Activated T-cell treated with anti-CD3 and anti-CD28 coated beads, Interleukin-2, amount 50 U/mL, for 1 hour (primary cell): Measurements from ENCODE around the gene PRKCD.
A peak's percentile ranks its signal among the peaks of the same experiment; 100 is the strongest.

Experiments used
- DNase-seq: peaks from one replicate; pipeline ENCODE4 v3.0.0-alpha.2; 2020

PRKCD gene

DNA sequence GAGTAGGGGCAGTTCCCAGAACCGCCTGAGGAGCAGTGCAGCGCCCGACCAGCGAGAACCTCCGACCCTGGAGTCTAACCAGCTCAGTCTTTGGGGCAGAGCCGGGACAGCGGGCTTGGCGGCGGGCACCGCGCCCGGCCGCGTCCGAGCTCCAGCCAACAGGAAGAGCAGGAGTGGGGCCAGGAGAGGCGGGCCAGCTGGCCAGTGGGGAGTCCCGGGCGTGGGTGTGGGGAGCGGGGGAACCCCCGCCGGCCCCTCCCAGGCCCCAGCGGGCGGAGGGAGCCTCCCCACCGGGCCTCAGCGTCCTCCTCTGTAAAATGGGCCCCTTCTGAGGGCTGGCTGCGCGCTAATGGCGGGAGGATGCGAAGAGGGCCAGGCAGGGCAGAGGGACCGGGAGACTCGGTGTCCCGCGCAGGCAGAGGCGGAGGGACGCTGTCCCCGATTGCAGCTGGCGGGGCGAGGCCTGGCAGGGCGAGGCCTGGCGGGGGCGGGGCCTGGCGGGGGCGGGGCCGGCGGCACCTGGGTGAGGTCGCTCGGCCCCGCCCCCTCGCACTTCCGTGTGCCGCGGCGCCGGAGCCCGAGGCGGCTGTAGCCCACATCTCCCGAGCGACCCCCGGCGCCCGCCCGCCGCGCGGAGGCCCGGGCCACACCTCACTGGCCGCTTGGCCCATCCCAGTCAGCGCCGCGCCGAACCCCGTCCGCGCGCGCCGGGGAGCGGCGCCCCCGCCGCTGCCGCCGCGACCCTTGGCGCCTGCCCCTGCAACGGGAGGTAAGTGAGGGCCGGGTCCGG, at the start of gene PRKCD:
TSS of gene PRKCD (plus strand) at position 550 of the 790 bp plus-strand sequence. CDS start 17,214 bp downstream, outside the sequence.
- DNase-seq, result peak; percentile 82

DNA sequence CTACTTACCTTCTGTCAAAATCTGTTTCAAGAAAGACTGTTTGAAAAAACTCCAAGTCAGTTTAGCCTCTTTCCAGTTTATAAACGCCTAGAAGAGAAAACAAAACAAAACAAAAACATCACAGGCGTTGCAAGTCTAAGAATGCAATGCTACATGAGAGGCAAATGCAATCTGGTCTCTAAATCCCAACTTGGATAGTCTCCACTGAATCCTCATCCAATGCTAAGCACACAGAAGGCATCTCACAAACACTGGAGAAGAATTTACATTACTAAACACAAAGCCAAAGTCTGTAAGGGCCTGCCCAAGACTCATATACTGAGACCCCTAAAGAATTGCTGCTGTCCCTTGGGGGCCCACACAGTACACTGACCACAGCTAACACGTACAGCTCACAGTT, 49.2 kb upstream of the PRKCD start:
- DNase-seq, result no peak

DNA sequence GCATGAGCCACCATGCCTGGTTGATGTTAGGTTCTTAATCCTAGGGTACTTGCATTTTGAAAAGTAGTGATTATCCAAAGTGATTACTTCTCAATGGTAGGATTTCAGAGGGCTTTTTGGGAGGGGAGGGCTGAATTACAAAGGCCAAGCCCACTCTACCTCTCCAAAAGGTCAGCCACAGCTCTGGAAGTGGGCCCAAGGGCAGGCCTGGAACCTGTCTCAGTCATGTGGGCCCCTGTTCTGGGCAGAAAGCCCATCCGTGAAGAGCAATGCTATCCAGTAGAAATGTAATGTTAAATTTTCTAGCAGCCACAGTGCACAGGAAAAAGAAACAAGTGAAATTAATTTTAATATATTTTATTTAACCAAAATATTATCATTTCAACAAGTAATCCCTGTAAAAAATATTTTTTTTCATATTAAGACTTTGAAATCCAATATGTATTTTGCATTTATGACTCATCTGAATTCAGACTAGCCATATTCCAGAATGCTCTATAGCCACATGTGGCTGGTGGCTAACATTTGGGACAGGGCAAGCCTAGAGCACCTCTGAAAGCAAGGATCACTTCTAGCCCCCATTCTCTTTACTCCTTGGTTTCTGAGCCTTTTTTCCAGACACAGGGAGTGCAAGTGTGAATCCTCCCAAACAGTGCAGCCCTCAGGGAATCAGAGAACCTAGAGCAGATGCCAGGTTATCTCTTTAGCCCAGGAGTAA, 47.6 kb upstream of the PRKCD start:
- no peak for DNase-seq

DNA sequence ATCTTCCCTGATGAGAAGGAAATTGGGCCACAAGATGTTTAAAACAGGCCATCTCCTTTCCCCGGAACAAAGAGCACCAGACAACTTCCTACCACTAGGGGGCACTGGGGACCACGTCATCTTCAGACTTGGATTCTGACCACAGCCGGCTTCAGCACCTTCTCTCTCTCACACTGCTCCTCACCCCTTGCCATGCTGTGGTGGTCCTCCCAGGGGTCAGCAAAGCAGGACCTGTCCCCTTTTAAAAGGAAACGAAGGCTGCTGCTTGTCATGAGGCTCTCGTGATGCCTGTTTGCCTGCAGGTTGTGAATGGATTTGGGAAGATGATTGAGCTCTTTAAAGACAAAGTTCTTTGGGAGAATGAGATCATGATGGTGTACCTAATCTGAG, 47.0 kb upstream of the PRKCD start:
- peak; percentile 73 for DNase-seq

DNA sequence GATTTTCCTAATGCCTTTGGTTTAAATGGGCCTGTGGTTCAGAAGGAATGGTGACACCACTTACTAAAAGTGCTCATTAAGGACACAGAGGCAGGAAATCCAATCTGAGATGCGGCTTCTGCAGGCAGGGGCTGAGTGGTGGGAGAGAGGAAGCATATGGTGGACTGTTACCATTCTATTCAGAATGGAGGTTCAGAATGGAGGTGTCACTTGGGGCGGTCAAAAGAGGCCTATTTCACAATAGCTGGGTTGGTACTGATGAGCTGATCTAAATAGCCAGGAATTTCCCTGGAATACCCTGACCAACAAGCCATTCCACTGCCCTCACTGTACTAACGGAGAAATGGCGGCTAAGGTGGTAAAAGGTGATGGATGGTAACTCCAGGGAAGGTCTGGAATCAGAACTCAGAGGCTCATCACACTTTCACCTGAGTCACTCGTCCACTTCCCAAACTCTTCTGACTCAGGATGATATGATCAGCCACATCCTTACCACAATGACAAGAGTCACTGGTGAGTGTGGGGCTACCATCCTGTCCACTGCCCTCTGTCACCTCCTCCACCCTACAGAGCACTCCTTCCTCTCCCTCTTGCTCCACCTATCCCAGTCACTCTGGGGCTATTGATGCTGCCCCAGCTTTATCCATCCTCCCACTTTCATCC, 46.5 kb upstream of the PRKCD start:
- DNase-seq, result no peak

DNA sequence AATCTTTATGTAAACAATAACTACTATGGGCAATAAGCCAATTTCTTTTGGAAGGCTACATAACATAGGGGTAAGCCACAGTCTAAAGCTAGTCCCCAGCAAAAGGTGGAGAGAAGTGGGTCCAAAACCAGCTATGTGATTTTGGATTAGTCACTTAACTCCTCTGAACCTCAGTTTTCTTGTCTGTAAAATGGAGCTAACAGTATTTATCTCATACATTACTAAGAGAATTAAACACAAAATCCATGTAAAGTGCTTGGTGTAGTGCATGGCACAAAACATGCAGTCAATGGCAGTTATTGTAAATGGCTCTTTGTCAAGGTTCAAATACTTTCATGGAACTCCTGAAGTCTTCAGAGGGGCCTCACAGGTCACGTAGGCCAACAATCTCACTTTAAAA, 44.1 kb upstream of the PRKCD start:
- no peak for DNase-seq

DNA sequence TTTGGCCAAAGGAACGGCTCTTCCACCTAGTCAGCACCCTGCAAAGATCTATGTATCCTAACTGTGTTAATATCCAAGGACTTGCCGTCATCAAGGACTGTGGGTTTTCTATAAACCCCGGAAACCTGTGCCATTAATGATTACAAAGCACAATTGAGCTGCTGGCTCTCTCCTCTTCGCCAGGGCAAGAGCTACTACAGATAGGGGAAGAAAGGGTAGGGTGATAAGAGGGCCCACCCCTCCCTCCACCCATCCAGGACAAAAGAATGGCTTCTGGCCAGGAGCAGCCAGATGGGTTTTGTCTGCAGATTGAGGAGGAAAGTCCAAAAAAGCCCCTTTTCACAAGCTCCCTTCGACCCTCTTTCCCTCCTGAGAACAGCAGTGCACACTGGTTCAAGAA, 40.7 kb upstream of the PRKCD start:
- DNase-seq, result no peak

DNA sequence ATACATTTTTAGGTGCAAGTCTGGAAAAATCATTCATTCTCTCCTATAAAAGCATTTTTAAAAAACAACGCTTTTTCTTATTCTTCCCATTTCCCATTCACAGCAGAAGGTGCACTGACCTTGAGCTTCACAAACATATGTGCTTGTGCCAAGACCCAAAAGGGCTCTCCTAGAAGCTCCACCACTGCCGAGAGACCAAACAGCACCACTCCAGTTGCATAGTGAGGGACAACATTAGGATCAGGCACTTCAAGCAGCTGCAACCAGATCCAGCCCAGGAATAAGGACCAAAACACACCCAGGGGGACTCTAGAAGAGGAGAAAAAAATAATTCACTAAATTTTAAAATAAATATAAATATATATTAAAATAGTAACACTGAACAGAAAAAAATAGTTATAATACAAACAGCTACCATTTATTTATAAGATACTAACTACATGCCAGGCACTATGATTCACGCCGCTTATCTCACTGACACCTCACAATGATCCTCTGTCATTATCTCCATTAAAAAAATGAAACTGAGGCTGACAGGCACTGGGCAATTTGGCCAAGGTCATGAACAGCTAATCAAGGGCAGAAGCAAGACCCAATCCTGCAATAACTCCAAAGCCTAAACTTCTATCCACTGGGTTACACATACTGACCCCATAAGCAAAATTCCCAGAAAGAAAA, 38.6 kb upstream of the PRKCD start:
- no peak for DNase-seq

DNA sequence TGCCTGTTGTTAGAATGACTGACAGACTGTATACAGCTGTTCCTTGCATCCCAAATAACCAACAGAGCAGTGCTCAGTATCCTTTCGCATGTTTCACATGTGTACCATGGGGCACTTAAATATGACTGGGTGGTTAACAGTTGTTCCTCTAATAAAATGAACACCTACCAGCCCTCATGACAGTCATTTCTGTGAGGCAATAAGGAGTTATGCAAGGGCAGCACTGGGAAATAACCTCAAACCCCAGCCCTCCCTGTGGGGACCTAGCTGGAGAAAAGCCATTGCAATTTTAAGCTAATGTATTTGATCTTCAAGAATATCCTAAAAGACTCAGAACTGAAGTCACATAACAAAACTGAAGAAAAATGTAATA, 38.1 kb upstream of the PRKCD start:
- DNase-seq, result no peak

DNA sequence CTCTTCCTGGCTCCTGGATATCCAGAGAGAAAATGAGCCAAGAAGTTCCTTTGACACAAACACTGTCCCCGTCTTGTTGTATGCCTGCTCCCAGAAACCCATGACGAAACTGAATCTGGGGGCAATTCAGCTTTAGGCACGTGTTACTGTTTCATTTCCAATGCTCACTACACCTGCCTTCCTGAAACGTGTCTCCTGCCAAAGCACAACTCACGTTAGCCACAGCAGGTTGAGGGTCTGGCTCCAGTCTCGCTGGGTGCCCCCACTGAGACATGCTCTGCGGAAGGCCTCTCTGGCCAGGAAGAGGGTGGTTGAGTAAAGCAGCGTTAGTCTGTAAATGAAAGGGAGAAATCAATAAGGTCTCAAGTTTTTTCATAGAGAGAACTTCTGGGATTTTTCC, 37.5 kb upstream of the PRKCD start:
- no peak for DNase-seq

DNA sequence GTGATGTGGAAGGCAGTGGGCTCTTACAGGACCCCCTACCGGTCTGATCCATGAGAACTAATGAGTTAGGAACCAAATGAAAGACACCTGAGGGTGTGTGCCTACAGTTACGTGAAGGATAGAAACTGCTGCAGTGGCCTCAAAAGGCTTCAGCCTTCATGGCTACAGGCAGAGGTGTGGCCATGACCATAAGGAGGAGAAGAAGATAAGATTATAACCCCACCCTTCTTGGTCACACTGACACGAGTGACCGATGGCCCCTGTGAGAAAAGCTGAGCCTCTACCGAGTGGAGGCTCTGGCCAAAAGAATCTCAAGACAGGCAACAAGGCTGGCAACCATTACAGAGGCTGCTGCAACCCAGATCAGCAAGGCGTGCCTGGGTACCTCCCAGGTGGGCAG, 37.1 kb upstream of the PRKCD start:
- DNase-seq, result no peak

DNA sequence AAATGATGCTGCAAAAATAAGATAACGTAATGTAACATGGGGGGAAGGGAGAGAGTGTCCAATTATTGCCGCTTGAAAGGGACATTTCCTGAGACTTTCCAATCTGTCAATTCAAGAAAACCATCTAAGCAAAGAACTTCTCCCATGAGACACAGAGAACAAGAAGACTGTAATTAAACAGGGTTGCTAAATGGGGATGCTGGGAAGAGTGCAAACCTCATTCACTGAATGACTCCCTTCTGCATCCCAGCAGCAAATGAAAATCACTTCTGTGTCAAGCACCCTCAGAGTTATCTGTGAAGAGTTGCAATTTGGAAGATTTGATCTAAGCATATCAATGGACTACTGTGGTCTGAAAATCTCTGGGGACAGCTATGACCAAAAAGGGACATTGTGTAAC, 34.4 kb upstream of the PRKCD start:
- DNase-seq, result no peak

DNA sequence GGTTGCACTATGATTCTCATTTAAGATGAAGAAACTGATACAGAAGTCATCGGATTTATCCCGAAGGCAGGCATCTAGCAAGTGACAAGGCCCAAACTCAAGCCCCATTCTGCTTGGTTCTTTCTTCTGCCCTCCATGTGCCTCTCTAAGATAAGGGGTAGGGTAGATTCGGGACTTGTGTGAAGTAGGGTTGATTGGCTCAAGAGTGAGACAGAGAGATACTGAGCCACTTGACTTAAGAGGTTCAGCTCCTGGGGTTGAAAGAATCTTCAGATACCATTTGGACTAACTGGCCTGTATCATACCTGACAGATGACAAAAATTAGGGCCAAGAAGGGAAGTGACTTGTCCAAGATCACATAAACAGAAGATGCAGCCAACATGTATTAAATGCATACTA, 31.7 kb upstream of the PRKCD start:
- no peak for DNase-seq

DNA sequence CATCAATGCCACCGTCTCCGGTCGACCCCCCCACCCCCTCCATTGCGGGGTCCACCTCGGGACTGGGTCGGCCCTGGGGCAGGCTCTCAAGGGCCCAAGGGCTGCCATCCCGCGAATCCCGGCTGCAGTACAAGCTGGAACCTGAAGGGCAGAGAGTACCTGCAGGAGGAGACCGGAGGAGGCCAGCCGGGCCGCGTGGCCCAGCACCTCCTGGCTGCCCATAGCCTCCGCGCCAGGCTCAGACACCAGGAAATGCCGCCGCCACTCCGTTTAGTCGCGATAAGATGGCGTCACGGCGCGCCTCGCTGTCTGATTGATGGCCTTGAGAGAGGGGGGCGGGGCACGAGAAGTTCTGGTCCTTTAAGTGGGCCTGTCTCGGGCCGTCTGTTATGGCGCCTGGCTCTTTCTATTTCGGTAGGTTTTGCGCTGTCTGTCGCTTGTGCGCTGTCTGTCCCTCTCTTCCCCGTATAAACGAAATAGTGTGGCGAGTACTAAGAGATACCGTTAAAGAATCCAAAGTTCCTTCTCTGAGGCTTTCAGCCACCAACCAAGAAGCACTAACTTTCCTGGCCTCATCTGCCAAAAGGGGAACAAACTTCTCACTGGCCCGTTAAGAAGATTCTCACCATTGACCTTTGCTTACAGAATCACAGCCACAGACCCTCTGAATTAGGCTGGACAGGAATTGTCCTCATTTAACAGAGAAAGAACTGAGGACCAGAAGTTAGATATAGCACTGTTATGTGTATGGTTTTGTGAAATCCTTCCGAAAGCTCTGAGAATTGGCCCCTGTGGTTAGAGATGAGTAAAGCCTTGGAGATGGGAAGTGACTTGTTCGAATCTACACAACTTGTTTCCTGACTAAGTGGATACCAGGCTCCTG, 30.6 kb upstream of the PRKCD start, which contains the start of gene RFT1:
TSS of gene RFT1 (minus strand) at position 257 of the 883 bp plus-strand sequence. CDS start at position 222, 35 bp downstream.
- DNase-seq, result peak; percentile 98

DNA sequence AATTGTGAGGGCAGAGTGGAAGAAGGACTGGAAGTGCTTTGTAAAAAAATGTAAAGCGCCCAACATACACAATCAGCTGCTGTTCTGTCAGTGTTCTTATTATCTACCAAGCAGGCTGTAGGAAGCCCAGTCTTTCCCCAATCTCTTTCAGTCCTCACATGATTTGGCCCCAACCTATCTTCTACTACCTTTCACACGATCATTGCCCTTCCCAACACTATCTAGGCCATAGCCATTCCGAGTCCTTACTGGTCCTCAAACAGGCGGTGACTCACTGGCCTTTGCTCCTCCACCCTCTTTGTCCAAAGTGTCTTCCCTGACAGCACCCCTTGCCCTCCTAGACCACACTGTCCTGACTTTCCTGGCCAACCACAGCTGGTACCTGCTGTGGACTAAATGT, 29.9 kb upstream of the PRKCD start:
- DNase-seq, result no peak

DNA sequence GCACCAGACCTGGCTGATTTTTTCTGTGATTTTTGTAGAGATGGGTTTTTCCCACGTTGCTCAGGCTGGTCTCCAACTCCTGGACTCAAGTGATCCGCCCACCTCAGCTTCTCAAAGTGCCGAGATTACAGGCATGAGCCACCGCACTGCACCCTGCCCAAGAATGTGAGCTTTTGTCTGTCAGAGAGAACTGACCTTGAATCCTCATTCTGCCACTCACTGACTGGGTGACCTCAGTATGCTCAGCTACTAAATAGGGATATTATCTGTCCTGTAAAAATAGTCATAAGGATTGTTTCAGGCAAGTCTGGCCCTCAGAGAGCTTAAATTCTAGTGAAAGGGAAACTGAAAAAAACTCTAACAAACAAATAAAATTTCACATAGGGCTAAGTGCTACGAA, 28.7 kb upstream of the PRKCD start:
- DNase-seq, result no peak

DNA sequence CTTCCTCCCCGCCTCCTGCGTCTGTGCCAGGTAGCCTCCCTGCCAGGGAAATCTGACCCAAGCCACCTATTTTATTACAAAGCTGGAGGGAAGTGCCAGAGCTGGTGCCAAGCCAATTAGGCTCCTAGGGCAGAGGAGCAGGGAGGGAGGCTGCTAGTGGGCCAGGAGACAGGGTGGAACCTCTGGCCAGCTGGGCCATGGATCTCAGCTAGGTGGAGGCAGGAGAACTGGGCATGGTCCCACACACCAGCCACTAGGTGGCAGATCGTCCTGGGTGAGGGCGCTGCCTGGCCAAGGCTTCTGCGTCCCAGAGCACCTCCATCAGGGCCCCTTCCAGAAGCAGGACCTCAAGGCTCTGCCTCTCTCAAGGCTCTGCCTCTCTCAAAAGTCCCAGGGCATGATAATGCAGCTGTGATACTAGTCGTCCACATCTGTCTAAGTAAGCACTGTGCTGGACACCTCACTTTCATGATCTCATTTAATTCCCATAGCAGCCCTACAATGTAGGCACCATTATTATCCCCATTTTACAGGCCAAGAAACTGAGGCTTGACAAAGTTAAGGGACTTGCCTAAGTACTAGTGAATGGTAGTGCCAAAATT, 26.3 kb upstream of the PRKCD start:
- DNase-seq, result peak; percentile 62

DNA sequence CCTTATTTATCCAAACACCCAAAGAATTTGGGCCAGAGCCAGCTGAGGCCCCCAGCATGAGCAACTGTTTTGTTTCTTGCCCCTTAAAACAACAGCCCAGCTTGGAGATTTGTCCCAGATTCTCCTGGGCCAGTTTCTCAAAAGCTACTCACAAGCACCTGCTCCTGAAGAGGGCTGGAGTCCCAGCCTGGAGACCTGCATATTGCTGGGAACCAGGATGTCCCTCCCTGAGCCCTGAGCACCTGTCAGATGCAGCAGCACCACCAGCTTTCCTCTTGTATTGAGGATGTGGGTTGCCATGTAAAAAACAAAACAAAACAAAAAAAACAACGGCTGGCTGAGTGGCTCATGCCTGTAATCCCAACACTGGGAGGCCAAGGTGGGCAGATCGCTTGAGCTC, 23.8 kb upstream of the PRKCD start:
- no peak for DNase-seq

DNA sequence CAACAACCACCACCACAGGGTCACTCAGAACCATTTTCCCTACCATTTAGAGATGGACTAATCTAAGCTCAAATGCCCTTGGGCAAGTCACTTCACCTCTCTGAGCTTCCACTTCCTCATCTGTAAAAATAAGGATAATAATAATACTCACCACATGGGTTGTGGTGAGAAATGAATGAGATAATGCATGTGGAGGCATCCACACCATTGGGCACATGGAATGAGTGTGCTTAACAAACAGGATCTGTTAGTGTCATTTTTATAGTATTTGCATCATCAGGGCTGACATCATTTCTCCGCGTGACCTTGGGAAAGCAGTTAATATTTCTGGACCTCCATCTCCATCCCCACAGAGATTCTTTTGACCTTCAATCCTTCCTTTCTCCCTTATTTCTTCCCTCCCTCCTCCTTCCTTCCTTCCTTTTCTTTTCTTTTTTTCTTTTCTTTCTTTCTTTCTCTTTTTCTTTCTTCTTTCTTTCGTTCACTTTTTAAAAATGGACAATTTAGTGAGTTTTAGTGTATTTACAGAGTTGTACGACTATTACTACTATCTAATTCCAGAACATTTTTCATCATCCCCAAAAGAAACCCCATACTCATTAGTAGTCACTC, 23.1 kb upstream of the PRKCD start:
- DNase-seq, result no peak

DNA sequence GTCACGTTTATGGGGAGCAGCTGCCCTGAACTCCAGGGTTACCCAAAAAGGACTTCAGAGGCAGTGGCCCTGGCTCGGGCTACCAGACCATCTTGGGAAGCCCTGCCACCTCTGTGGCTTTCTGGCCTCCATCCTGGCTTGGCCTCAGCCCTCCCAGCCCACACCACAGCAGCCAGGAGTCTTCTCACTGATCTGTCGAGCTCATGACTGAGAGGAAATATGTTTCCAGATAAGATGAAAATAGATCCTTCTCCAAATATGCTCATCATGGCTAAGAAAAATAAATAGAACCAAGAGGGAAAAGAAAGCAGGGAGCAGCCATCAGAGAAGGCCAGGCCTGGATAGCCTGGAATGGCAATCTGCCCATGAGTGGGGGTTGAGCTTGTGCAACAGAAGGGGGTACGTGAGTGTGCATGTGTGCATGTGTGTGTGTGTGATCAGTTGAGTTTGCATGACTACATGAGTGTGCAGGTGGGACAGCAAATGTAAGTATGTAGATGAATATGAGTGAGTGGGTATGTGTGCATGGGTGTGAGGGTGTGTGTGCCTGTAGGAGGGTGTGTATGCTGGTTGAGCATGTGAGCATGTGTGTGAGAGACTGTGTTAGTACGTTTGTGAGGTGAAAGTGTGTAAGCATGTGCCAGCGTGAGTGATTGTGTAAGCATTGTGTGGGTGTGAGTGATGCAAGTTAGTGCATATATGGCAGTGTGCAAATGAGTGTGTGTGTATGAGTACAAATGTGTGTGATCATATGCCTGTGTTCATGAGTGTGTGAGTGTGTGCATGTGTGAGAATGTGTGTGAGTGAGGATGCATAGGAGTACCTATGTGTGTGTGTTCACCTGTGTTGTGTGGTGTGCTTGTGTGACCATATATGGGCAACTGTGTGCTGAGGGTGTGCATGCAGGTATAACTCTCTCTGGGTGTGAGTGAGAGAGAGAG, 20.8 kb upstream of the PRKCD start:
- no peak for DNase-seq
